Measurements from ENCODE around the gene ST6GALNAC2.
A peak's percentile ranks its signal among the peaks of the same experiment; 100 is the strongest.
"Not testable (repeated sequence)": the region's sequence is repeated elsewhere in the genome, so short reads cannot be mapped to it uniquely, and the experiment has no call there.

ST6GALNAC2 gene

GRCh38 chr17:76569607-76570279 is 15.9 kb downstream of the ST6GALNAC2 start:
- no peak for DNase-seq

DNA sequence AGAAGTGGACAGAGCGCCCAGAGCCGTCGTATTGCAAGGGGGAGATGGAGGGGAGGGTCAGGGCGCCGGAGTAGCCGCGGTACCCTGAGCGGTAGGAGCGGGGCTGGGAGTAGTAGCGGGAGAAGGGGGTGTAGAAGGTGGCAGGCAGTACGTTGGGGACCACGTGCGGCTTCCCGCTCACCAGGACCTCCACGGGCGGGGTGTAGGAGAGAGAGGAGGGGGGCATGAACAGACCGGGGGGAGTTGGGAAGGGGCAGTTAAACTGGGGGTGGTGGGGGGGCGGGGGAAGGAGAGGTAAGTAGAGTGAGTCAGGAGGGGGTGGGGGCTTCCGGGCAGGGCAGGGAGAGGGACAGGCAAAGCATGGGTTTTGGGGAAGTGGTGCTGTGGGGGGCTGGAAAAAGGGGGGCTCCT is 16.8 kb downstream of the ST6GALNAC2 start:
- DNase-seq, result no peak

DNA sequence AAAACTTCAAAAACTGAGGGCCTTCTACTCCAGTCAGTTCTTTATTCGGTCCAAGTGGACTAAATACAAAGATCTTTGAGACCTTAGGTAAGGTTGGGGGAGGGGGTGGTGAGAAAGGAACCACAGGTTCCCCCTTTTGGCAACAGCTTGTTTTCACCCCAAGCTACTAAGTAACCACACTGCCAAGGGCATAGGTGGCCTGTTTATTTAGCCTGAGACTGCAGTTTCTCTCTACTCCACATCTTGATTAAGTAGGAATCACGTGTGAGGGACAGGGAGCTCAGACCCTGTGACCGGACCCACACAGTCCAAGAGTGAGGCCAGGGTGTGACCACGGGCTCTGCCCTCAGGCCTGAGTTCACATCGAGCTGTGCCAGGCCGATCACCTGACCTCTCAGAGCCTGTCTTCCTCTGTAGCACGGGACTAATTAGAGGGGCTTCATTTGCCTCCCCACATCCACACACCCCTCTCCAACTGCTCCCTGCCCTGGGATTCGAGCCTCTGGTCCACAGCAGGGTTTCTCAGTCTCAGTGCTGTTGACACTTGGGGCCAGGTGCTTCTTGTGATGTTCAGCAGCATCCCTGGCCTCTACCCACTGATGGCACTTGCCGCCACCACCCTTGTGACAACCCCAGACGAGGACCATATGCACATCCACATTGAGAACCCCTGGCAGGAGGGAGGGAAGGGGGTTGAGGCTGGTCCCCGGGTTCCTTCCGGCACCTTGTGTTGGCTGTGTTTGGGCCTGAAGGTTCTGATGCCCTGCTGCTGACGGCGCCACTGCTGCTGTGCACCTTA is 17.8 kb downstream of the ST6GALNAC2 start:
- no peak for DNase-seq

DNA sequence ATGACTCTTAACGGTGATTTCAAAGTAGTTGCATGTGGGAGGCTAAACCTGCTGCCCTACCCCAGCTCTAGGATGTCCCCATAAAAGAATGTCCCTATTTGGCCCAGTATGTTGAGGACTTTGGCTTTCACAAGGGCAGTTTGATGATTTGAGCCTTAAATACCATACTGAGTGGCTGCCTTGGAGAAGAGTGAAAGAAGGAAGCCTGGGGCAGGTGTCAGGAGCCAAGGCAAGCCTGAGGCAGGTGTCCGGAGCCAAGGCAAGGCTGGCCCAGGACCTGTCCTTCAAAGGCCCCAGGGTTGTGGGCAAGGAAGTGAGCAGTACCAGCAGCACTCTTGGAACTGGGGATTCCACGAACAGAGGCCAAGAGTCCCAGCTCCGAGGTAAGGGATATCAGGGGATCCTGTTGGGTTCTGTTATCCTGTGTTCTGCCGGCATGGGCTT is 18.6 kb downstream of the ST6GALNAC2 start:
- no peak for DNase-seq

DNA sequence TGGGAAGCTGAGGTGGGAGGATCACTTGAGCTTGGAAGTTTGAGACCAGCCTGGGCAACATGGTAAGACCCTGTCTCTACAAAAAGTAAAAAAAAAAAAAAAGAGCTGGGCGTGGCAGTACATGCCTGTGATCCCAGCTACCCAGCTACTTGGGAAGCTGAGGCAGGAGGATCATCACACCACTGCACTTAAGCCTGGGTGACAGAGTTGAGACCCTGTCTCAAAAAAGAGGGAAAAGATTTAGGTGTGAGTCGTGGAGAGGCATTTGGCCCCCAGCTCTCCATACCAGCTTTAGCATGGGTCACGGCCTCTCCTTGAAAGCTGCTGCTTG is 19.1 kb downstream of the ST6GALNAC2 start:
- no peak for DNase-seq

DNA sequence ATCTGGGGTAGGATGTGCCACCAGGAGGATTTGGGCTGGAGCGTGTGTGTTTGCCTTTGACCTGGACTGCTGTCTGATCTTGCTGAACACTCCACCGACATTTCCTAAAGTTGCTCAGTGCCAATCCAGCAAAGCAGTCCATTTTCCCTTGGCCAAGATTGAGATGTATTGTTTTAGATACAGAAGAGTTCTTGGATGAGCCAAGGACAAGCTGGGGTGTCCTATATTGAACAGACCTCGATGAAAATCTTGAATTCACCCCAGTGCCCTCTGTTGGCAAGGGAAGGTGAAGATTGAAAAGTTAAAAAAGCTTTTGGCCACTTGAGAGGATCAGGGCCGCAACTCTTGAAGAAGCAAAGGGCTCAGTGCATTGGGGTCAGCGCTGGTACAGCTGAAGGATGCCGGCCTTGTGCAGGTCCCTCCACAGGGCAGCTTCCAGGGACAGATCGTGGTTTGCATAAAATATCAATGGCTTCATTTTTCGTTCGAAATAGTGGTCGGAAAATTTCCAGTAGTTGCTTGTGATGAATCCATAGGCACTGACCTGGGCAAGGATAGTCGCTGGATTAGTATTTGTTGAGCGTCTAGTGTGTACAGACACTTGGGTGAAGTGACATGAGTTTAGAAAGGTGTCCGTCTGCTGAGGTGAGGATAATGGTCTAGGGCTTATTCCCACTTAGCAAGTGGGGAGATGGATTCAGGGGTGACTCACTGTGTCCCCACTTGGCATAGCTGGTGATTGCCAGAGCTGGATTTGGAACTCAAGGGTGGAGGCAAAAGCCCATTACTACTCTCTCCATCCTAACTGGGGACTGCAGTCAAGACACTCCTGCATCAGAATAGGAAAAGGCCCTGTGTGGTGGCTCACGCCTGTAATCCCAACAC is 19.7 kb downstream of the ST6GALNAC2 start:
- no peak for DNase-seq

DNA sequence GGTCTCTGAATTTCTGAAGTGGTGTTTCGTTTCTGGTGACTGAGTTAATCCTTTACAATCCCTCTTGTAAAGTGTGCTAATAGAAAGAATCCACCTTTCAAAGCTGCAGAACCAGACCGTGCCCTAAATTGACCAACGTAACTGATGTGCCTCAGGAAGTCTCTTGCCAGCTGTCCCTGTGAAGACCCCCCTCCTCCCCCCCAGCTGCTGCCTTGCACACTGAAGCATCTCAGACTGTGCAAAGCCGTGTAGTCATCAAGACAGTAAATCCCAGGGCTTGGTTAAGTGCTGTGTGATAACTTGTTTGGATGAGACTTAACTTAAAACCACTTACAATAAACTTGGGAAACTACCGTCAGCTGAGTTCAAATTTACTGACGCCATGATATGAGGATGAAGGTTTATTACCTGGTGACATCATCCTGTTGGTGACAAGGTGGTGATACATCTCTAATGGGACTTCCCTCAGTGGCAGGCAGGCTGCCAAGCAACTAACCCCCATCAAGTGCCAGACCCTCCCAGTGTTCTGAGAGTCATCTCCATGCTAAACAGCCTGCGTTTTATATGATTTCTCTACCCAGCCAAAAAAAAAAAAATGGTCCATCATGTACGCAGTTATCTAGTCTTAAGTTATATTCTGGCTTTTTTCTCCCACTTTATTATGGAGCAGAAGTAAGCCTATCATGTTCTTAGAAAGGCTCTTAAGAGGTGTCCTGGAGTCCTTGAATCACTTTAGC is 20.5 kb downstream of the ST6GALNAC2 start:
- not testable (repeated sequence) for DNase-seq

- not testable (repeated sequence) for DNase-seq
These were observed 22.3 kb downstream of the ST6GALNAC2 start for GRCh38 chr17:76563359-76563758.

- DNase-seq, result no peak
These were observed 22.9 kb downstream of the ST6GALNAC2 start for GRCh38 chr17:76562734-76563148.

- DNase-seq, result no peak
These were observed 23.8 kb downstream of the ST6GALNAC2 start for GRCh38 chr17:76561799-76562268.

DNA sequence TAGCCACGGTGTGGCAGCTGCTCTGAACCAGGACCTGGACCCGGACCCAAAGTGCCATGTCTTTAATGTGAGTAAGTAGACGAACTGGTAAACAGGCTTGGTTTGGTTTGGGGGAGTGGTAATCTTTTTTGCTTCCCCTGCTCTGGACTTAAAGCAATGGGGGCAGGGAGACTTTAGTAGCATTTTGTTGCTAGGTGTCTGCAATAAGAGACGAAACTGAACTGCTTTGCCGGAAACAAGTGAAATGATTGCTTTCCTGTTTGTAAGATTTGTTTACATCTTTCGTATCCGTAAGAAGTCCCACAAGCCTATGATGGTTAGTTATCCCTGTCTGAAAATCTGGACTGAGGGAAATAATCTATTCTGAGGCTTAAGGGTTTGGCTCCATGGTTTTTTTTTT is 24.3 kb downstream of the ST6GALNAC2 start:
- no peak for DNase-seq

DNA sequence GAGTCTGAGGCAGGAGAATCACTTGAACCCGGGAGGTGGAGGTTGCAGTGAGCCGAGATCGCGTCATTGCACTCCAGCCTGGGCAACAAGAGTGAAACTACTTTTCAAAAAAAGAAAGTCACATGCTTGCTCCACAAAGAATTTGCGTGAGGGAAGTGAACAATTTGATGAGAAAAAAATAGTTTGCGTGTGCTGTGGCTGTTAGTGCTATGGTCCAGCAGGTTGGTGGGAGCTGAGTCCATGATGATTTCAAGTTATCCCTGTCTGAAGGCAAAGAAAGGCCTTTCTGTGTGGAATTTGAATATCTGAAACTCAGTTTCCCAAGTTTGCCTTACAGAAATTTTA is 24.8 kb downstream of the ST6GALNAC2 start:
- no peak for DNase-seq

DNA sequence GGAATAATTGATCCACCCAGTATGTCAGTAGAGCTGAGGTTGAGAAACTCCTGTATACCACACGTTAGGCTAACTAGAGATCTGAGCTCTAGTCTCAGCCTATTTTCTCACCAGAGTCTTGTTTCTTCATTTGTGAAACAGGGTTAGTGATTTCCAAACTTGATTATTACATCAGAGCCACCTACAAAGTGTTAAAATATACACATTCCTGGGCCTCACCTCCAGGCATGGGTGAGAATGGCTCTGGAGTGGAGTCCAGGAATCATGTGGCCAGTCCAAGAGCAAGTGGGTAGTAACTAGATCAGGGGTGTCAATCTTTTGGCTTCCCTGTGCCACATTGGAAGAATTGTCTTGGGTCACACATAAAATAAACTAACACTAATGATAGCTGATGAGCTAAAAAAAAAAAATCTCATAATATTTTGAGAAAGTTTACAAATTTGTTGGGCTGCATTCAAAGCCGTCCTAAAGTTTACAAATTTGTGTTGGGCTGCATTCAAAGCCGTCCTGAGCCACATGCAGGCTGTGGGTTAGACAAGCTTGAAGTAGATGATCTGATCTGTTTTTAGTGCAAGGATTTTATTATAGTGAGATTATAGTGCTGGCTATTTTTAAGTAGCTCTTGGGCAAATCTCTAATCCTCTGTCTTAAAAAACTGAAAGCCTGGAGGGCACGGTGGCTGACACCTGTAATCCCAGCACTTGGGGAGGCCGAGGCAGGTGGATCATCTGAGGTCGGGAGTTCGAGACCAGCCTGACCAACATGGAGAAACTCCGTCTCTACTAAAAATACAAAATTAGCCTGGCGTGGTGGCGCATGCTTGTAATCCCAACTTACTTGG is 25.4 kb downstream of the ST6GALNAC2 start:
- no peak for DNase-seq

GRCh38 chr17:76559460-76559859 is 26.2 kb downstream of the ST6GALNAC2 start:
- DNase-seq, result not testable (repeated sequence)

- no peak for DNase-seq
These were observed 27.2 kb downstream of the ST6GALNAC2 start for GRCh38 chr17:76558198-76559095.

GRCh38 chr17:76557368-76558197 is 28.1 kb downstream of the ST6GALNAC2 start:
- peak; percentile 85 for DNase-seq

GRCh38 chr17:76556765-76557367 is 28.8 kb downstream of the ST6GALNAC2 start:
- no peak for DNase-seq

DNA sequence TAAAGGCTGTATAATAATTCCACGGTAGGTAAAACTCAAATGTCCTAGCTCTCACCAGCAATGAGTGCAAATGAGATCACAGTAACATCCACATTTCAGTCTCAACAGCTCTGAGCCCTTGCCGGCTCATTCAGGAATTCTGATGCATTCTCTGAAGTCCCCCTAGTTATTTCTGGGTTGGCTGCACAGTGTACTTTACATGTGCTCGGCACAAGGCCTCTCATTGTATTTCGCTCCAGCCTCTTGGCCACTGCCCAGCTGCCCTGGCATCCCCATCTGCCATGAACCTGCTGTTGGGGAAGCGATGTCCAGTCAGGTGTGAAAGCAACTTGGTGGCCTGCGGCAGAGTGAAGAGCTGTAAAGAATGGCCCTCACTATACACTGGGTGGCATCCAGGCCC is 31.5 kb downstream of the ST6GALNAC2 start:
- no peak for DNase-seq

Measured in NCI-H187 treated with DMSO at 0.1 percent for 48 hours (cell line).